Subcutaneous abdominal adipose tissue (tissue), 5 donors: ENCODE results near the gene MPST.

Experiments used
- H3K27ac ChIP-seq: one replicate; pipeline ENCODE4 v1.7.0; 2013; ENCODE audit warnings: low read depth, mild to moderate bottlenecking, inconsistent platforms, low read length, moderate library complexity
- H3K27me3 ChIP-seq, 5 donors: one replicate each; pipeline ENCODE4 v1.7.0; 2013; ENCODE audit warnings: low read length in 5 of 5, inconsistent platforms in 1 of 5; ENCODE audit not compliant: control insufficient read depth in 5 of 5, insufficient read depth in 4 of 5
- H3K36me3 ChIP-seq, 5 donors: one replicate each; pipeline ENCODE4 v1.7.0; 2013; ENCODE audit warnings: low read length in 5 of 5; ENCODE audit not compliant: control insufficient read depth in 5 of 5, insufficient read depth in 5 of 5
- H3K4me1 ChIP-seq, 5 donors: one replicate each; pipeline ENCODE4 v1.7.0; 2013; ENCODE audit warnings: low read length in 5 of 5, mild to moderate bottlenecking in 3 of 5, moderate library complexity in 1 of 5; ENCODE audit not compliant: control insufficient read depth in 5 of 5, insufficient read depth in 5 of 5
- H3K4me3 ChIP-seq, 5 donors: one replicate each; pipeline ENCODE4 v1.7.0; 2013; ENCODE audit warnings: low read length in 5 of 5, low read depth in 1 of 5
- H3K9ac ChIP-seq, 5 donors: one replicate each; pipeline ENCODE4 v1.7.0; 2013; ENCODE audit warnings: low read length in 5 of 5, mild to moderate bottlenecking in 4 of 5, moderate library complexity in 3 of 5
- H3K9me3 ChIP-seq, 5 donors: one replicate each; pipeline ENCODE4 v1.7.0; 2013; ENCODE audit warnings: low read length in 5 of 5; ENCODE audit not compliant: control insufficient read depth in 5 of 5
- donor health status: healthy.
- donor health status: healthy.
- donor health status: healthy.
- donor health status: healthy.
- donor health status: healthy.

Gene MPST

GRCh38 chr22:37074537-37074936 lies 55.0 kb downstream of the MPST start:
- Histone ChIP-seq H3K9me3 (peaks cover 0 to 12% (median 0%) of the 10 kb centered on the region in 5 donors), H3K27me3 (peaks cover 7 to 49% (median 33%) of the 10 kb centered on the region in 5 donors), H3K36me3 (no peaks in the 10 kb centered on the region), H3K4me3 (no peak overlapping the region), H3K4me1 (peaks cover 0 to 6% (median 0%) of the 10 kb centered on the region in 5 donors), H3K27ac (no peak overlapping the region), H3K9ac (no peak overlapping the region)

GRCh38 chr22:37075046-37075445 lies 55.5 kb downstream of the MPST start:
- peaks cover 5 to 44% (median 29%) of the 10 kb centered on the region in 5 donors for H3K27me3 ChIP-seq
- peaks cover 0 to 12% (median 0%) of the 10 kb centered on the region in 5 donors for H3K9me3 ChIP-seq
- no peak overlapping the region for H3K9ac ChIP-seq
- no peak overlapping the region for H3K4me3 ChIP-seq
- peaks cover 0 to 11% (median 0%) of the 10 kb centered on the region in 5 donors for H3K4me1 ChIP-seq
- H3K27ac ChIP-seq = no peak overlapping the region
- H3K36me3 ChIP-seq = no peaks in the 10 kb centered on the region

DNA sequence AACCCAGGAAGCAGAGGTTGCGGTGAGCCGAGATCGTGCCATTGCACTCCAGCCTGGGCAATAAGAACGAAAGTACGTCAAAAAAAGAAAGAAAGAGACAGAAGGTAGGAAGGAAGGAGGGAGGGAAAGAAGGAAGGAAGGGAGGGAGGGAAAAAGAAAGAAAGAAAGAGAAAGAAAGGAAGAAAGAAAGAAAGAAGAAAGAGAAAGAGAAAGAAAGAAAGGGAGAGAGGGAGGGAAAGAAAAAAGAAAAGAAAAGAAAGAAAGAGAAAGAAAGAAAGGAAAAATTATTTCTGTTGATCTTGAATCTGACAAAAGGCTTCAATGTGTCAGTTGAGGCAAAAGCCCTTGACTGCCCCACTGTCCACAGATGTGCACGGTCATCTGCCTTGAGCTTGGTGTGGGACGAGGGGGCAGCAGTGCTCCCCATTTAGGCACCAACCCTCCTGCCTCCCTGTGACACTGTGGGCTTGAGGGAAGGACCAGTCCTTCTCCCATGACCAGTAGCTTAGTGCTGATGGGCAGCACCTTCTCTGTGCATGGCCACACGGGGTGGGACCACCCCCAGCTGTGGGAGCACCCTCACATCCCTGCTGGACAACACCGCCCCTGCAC lies 56.4 kb downstream of the MPST start:
- Histone ChIP-seq H3K4me1 (peaks cover 0 to 14% (median 0%) of the 10 kb centered on the region in 5 donors), H3K9ac (no peak overlapping the region), H3K4me3 (no peak overlapping the region), H3K9me3 (peaks cover 0 to 12% (median 0%) of the 10 kb centered on the region in 5 donors), H3K27me3 (peaks cover 5 to 35% (median 23%) of the 10 kb centered on the region in 5 donors), H3K36me3 (no peaks in the 10 kb centered on the region), H3K27ac (no peak overlapping the region)

DNA sequence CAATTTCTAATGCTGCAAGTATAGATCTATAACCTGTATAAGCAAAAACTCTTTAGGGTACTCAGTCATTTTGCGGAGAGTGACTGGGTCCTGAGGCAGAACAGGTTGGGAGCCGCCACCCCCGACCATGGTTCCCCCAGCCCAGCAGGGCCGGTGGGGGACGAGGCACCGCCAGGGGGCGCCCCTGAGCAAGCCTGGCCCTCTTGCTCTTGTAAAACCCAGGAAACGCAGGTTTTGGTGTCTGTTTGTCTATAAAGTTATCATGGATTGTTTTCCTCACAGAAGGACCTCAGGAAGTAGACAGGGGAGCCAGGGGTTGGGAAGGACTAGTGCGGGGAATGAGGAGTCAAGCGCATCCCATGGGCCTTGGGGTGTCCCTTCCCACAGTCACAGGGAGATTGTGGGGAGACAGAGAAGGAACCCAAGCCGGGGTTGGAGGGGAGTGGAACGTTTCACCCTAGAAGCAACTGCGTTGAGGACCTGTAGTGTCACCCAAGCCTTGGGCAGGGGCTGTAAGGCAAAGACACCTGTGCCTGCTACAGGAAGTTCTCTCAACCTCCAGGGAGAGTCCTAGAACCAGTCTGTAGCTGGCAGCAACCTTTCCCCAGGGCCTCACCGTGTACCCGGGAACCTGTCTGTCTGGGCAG lies 58.4 kb downstream of the MPST start:
- peaks cover 0 to 2% (median 0%) of the 10 kb centered on the region in 5 donors for H3K9me3 ChIP-seq
- H3K4me1 ChIP-seq = peaks cover 0 to 14% (median 0%) of the 10 kb centered on the region in 5 donors
- peaks cover 5 to 34% (median 22%) of the 10 kb centered on the region in 5 donors for H3K27me3 ChIP-seq
- no peak overlapping the region for H3K4me3 ChIP-seq
- H3K9ac ChIP-seq = no peak overlapping the region
- no peaks in the 10 kb centered on the region for H3K36me3 ChIP-seq
- no peak overlapping the region for H3K27ac ChIP-seq

DNA sequence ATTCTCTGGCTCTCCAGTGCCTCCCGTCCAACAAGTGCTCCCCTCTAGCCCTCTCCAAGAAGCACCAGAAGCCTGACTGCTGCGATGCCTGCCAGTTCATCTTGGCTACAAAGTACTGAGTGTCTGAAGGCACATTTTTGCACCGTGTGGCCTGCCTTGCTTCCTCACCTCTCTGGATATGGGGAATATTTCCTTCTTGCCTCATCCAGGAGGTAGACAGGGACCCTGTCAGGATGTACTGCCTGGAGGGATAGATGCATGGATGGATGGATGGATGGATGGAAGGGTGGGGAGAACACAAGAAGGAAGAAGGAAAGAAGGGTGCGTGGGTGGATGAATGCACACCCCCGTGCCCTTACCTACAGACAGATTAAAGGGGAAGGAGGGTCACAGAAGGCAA lies 59.6 kb downstream of the MPST start:
- H3K9ac ChIP-seq = no peak overlapping the region
- H3K4me3 ChIP-seq = no peak overlapping the region
- peaks cover 0 to 14% (median 0%) of the 10 kb centered on the region in 5 donors for H3K4me1 ChIP-seq
- peaks cover 2 to 30% (median 22%) of the 10 kb centered on the region in 5 donors for H3K27me3 ChIP-seq
- no peaks in the 10 kb centered on the region for H3K9me3 ChIP-seq
- no peaks in the 10 kb centered on the region for H3K36me3 ChIP-seq
- no peak overlapping the region for H3K27ac ChIP-seq
